ENCODE measurements around the gene KYAT1.
"Not testable (repeated sequence)": the region's sequence is repeated elsewhere in the genome, so short reads cannot be mapped to it uniquely, and the experiment has no call there.

DNA sequence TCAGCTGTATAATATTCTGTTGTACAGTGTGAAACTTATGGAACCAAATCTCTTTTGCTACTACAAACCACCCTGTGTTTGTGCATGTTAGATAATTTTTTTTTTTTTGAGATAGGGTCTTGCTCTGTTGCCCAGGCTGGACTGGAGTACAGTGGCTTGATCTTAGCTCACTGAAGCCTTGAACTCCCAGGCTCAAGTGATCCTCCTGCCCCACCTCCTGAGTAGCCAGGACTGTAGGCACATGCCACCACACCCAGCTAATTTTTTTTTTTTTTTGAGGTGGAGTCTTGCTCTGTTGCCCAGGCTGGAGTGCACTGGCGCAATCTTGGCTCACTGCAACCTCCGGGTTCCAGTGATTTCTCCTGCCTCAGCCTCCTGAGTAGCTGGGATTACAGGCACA is 86.8 kb downstream of the KYAT1 start:
- TF ChIP-seq, protein P1, sequence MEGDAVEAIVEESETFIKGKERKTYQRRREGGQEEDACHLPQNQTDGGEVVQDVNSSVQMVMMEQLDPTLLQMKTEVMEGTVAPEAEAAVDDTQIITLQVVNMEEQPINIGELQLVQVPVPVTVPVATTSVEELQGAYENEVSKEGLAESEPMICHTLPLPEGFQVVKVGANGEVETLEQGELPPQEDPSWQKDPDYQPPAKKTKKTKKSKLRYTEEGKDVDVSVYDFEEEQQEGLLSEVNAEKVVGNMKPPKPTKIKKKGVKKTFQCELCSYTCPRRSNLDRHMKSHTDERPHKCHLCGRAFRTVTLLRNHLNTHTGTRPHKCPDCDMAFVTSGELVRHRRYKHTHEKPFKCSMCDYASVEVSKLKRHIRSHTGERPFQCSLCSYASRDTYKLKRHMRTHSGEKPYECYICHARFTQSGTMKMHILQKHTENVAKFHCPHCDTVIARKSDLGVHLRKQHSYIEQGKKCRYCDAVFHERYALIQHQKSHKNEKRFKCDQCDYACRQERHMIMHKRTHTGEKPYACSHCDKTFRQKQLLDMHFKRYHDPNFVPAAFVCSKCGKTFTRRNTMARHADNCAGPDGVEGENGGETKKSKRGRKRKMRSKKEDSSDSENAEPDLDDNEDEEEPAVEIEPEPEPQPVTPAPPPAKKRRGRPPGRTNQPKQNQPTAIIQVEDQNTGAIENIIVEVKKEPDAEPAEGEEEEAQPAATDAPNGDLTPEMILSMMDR (IDR thresholded peaks at IDR 0.05; ENCODE audit: insufficient read depth, low read depth, low read length), result not testable (repeated sequence)
- TF ChIP-seq EZH2 (IDR thresholded peaks at IDR 0.05; ENCODE audit: insufficient read depth, low read length), result not testable (repeated sequence)
